OCI-LY3 (cell line): ENCODE measurements around the gene S100A9.

Experiments used
- CTCF ChIP-seq: fragments of 200-600, 300-600 bp; sonication (generic); IDR thresholded peaks from 2 replicates; pipeline ENCODE4 v1.5.1; 2014; ENCODE audit warnings: antibody characterized with exemption, low read length, low read depth
- EZH2phosphoT487 ChIP-seq: fragments of 200-600 bp; shearing (Covaris generic); IDR thresholded peaks from 2 replicates; pipeline ENCODE4 v1.6.1; 2018; ENCODE audit warnings: antibody characterized with exemption, mixed run types, low read depth

- TF ChIP-seq CTCF = no peak
- no peak for TF ChIP-seq EZH2phosphoT487
Observed at GRCh38 chr1:153360190-153360589, 2.5 kb downstream of the S100A9 start.
